Neural progenitor cell (in vitro differentiated cells): ENCODE data around the gene STEEP1. TPM values are rescaled to one million over a fixed set of nuclear protein-coding genes. Genes with fewer than 3 reads are reported as not detected.

Experiments
- DNase-seq: peaks from one replicate; pipeline ENCODE4 v3.0.0-alpha.2; 2016; ENCODE audit warnings: low spot score
- H2AFZ ChIP-seq: fragments of 200-600 bp; sonication (generic); replicated peaks from 2 replicates; pipeline ENCODE4 v1.6.1; 2016; ENCODE audit warnings: antibody characterized with exemption
- H3F3A ChIP-seq: fragments of 200-600 bp; sonication (generic); 2 replicates; pipeline ENCODE4 v1.6.1; 2016; ENCODE audit warnings: antibody characterized with exemption, low read depth
- H3K27ac ChIP-seq: fragments of 200-600 bp; sonication (generic); 2 replicates; pipeline ENCODE4 v1.5.1; 2016; ENCODE audit warnings: mild to moderate bottlenecking
- H3K27me3 ChIP-seq: fragments of 200-600 bp; sonication (generic); 2 replicates; pipeline ENCODE4 v1.6.1; 2016; ENCODE audit warnings: mild to moderate bottlenecking, moderate library complexity
- H3K36me3 ChIP-seq: fragments of 200-600 bp; sonication (generic); 2 replicates; pipeline ENCODE4 v1.5.1; 2016
- H3K4me1 ChIP-seq: fragments of 200-600 bp; sonication (generic); 2 replicates; pipeline ENCODE4 v1.6.1; 2016; ENCODE audit warnings: mixed run types
- H3K4me2 ChIP-seq: fragments of 200-600 bp; sonication (generic); 2 replicates; pipeline ENCODE4 v1.6.1; 2016
- H3K4me3 ChIP-seq: fragments of 200-600 bp; sonication (generic); 2 replicates; pipeline ENCODE4 v1.5.1; 2016
- H3K79me2 ChIP-seq: fragments of 200-600 bp; sonication (generic); 2 replicates; pipeline ENCODE4 v1.6.1; 2016; ENCODE audit warnings: low read depth
- H3K9ac ChIP-seq: fragments of 200-600 bp; sonication (generic); 2 replicates; pipeline ENCODE4 v1.6.1; 2016
- H3K9me3 ChIP-seq: fragments of 200-600 bp; sonication (generic); 2 replicates; pipeline ENCODE4 v1.5.1; 2016; ENCODE audit warnings: low read depth
- H4K20me1 ChIP-seq: fragments of 200-600 bp; sonication (generic); 2 replicates; pipeline ENCODE4 v1.6.1; 2016; ENCODE audit warnings: low read depth
- H3K27ac Mint-ChIP-seq: 3 replicates; pipeline ENCODE4 v1.8.0; 2021; ENCODE audit warnings: mixed read lengths
- H3K27me3 Mint-ChIP-seq: 2 replicates; pipeline ENCODE4 v1.8.0; 2022; ENCODE audit warnings: low read depth, mild to moderate bottlenecking, inconsistent platforms, moderate library complexity, mixed read lengths; ENCODE audit not compliant: insufficient read depth
- H3K36me3 Mint-ChIP-seq: 3 replicates; pipeline ENCODE4 v1.8.0; 2021; ENCODE audit warnings: mixed read lengths
- H3K4me1 Mint-ChIP-seq: 3 replicates; pipeline ENCODE4 v1.8.0; 2021; ENCODE audit warnings: mixed read lengths
- H3K4me3 Mint-ChIP-seq: 3 replicates; pipeline ENCODE4 v1.8.0; 2021; ENCODE audit warnings: mild to moderate bottlenecking, moderate library complexity, mixed read lengths
- H3K9me3 Mint-ChIP-seq: 3 replicates; pipeline ENCODE4 v1.8.0; 2020; ENCODE audit warnings: mixed read lengths
- EZH2 ChIP-seq: fragments of 200-600 bp; sonication (generic); IDR thresholded peaks from 2 replicates; pipeline ENCODE4 v1.6.1; 2017; ENCODE audit warnings: antibody characterized with exemption, mild to moderate bottlenecking, moderate library complexity
- EZH2phosphoT487 ChIP-seq: fragments of 200-600 bp; sonication (generic); IDR thresholded peaks from 2 replicates; pipeline ENCODE4 v1.6.1; 2017; ENCODE audit warnings: antibody characterized with exemption
- total RNA-seq: library from RNA; depleted of rRNA; stranded (reverse); fragments of >200 nt; gene quantifications from 2 replicates; pipeline ENCODE4 v1.2.3, GENCODE V29; 2015; ENCODE audit warnings: low replicate concordance
- TF ChIP-seq, protein P1 (sequence below): fragments of 200-600 bp; sonication (generic); IDR thresholded peaks from 2 replicates; pipeline ENCODE4 v1.5.1; 2017; ENCODE audit warnings: antibody characterized with exemption, mild to moderate bottlenecking

The STEEP1 gene
- 34.7 and 53.5 TPM in 2 replicates for total RNA-seq

DNA sequence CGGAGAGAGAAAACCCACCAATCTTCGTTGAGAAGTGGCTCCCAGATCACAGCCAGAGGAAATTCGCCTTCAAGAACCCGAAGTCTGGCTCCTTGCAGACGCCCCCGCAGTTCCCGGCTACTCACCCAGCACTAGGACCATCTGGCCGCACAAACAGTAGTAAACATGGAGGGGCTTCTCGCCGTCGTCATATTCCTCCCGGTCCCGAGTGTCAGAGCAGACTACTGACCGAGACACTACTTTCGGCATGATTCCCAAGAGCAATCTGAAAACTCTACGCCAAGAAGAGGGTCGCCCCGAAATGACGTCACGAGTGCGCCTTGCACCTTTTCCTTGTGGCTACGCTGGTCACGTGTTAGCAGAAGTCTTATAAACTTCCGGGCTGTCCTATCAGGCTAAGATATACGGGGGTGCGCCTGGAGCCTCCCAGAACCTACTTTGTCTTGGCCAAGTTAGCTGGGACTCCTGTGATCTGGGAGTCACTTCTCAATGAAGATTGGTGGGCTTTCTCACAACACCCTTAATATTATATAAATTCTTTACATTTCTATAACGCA lies at the start of gene STEEP1:
TSS of gene STEEP1 (minus strand) at position 303 of the 557 bp plus-strand sequence. CDS start at position 249, 54 bp downstream.
- H3K27me3 Mint-ChIP-seq, result peaks cover 6% of the 10 kb centered on the region
- H3K27ac Mint-ChIP-seq, result peak within 1 kb of the TSS; percentile 53
- peak within 1 kb of the TSS; percentile 83 for H3K4me3 ChIP-seq
- no peak within 1 kb of the TSS for H3K27ac ChIP-seq
- peaks cover 15% of the 10 kb centered on the region for H3K79me2 ChIP-seq
- H3K4me2 ChIP-seq, result peak within 1 kb of the TSS; percentile 82
- no peaks in the 10 kb centered on the region for H3F3A ChIP-seq
- peaks cover 4% of the 10 kb centered on the region for H3K4me1 Mint-ChIP-seq
- TF ChIP-seq, protein P1, sequence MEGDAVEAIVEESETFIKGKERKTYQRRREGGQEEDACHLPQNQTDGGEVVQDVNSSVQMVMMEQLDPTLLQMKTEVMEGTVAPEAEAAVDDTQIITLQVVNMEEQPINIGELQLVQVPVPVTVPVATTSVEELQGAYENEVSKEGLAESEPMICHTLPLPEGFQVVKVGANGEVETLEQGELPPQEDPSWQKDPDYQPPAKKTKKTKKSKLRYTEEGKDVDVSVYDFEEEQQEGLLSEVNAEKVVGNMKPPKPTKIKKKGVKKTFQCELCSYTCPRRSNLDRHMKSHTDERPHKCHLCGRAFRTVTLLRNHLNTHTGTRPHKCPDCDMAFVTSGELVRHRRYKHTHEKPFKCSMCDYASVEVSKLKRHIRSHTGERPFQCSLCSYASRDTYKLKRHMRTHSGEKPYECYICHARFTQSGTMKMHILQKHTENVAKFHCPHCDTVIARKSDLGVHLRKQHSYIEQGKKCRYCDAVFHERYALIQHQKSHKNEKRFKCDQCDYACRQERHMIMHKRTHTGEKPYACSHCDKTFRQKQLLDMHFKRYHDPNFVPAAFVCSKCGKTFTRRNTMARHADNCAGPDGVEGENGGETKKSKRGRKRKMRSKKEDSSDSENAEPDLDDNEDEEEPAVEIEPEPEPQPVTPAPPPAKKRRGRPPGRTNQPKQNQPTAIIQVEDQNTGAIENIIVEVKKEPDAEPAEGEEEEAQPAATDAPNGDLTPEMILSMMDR, result no peak
- TF ChIP-seq EZH2phosphoT487, result no peak
- TF ChIP-seq EZH2, result no peak
- peaks cover 19% of the 10 kb centered on the region for H3K9me3 Mint-ChIP-seq
- no peaks in the 10 kb centered on the region for H3K9me3 ChIP-seq
- peak within 1 kb of the TSS; percentile 57 for H2AFZ ChIP-seq
- no peaks in the 10 kb centered on the region for H3K36me3 ChIP-seq
- no peaks in the 10 kb centered on the region for H4K20me1 ChIP-seq
- H3K27me3 ChIP-seq, result no peaks in the 10 kb centered on the region
- no peaks in the 10 kb centered on the region for H3K36me3 Mint-ChIP-seq
- H3K4me3 Mint-ChIP-seq, result peak within 1 kb of the TSS; percentile 96
- DNase-seq, result peak; percentile 90
- peak within 1 kb of the TSS; percentile 86 for H3K9ac ChIP-seq
- H3K4me1 ChIP-seq, result no peaks in the 10 kb centered on the region

DNA sequence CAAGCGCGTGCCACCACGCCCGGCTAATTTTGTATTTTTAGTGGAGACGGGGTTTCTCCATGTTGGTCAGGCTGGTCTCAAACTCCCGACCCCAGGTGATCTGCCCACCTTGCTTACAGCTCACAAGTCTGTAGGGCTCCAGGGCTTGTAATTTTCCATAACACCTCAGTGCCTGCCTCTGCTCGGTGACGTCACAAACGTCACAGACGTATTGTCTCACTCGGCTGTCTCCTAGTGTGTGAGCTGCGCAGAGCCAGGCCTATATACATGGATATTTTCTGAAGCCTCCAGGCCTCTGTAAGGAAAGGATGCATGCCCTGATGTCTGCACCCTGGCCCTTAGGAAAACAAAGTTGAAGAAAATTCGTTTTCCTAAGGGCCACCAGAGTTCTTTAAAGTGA lies 49.6 kb upstream of the STEEP1 start:
- no peak for TF ChIP-seq EZH2phosphoT487
- TF ChIP-seq, protein P1, result no peak
- TF ChIP-seq EZH2, result no peak
- Histone ChIP-seq H3K4me2 (no peak overlapping the region), H3K4me1 (no peaks in the 10 kb centered on the region), H3K9ac (no peak overlapping the region), H3K9me3 (no peaks in the 10 kb centered on the region), H2AFZ (no peak overlapping the region), H3F3A (no peaks in the 10 kb centered on the region), H4K20me1 (no peaks in the 10 kb centered on the region), H3K36me3 (no peaks in the 10 kb centered on the region), H3K27me3 (no peaks in the 10 kb centered on the region), H3K4me3 (no peak overlapping the region), H3K27ac (no peak overlapping the region), H3K79me2 (no peaks in the 10 kb centered on the region)
- H3K9me3 Mint-ChIP-seq, result peaks cover 6% of the 10 kb centered on the region
- H3K36me3 Mint-ChIP-seq, result no peaks in the 10 kb centered on the region
- H3K27me3 Mint-ChIP-seq, result peaks cover 6% of the 10 kb centered on the region
- no peaks in the 10 kb centered on the region for H3K4me1 Mint-ChIP-seq
- no peak for DNase-seq
- no peak overlapping the region for H3K4me3 Mint-ChIP-seq
- no peak overlapping the region for H3K27ac Mint-ChIP-seq

DNA sequence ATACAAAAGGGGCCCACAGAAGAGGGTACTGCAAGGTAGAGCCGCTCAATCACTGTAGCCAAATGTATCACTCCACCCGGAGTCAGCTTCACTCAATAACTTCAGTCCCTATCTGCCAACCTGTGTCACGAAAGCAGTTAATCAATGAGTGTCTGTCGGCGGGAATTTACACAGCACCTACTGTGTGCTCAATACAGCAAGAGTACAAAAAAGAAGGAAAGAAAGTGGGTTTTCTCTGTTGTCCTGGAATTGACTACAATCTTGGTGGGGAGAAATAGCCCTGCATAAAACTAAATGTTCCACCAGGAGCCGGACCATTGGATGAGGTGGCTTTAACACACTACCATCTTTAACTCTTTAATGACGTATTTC lies 41.8 kb upstream of the STEEP1 start:
- Mint-ChIP-seq H3K27ac (no peak overlapping the region), H3K4me1 (peaks cover 4% of the 10 kb centered on the region), H3K36me3 (no peaks in the 10 kb centered on the region), H3K27me3 (peaks cover 2% of the 10 kb centered on the region), H3K9me3 (peaks cover 15% of the 10 kb centered on the region), H3K4me3 (peak overlapping the region; percentile 93)
- DNase-seq, result no peak
- no peak overlapping the region for H2AFZ ChIP-seq
- H3K36me3 ChIP-seq, result no peaks in the 10 kb centered on the region
- no peaks in the 10 kb centered on the region for H3K9me3 ChIP-seq
- no peak overlapping the region for H3K4me3 ChIP-seq
- no peak overlapping the region for H3K4me2 ChIP-seq
- H3K79me2 ChIP-seq, result peaks cover 36% of the 10 kb centered on the region
- no peaks in the 10 kb centered on the region for H3F3A ChIP-seq
- no peak overlapping the region for H3K9ac ChIP-seq
- no peaks in the 10 kb centered on the region for H3K27me3 ChIP-seq
- no peaks in the 10 kb centered on the region for H3K4me1 ChIP-seq
- H3K27ac ChIP-seq, result no peak overlapping the region
- peaks cover 13% of the 10 kb centered on the region for H4K20me1 ChIP-seq
- TF ChIP-seq EZH2, result no peak
- no peak for TF ChIP-seq EZH2phosphoT487
- TF ChIP-seq, protein P1, result no peak
